ENCODE measurements around the gene CACNA1D.

CACNA1D gene

GRCh38 chr3:53707222-53707621 lies 212.8 kb downstream of the CACNA1D start:
- in situ Hi-C loops (cut with MboI; ENCODE audit: low sequenced_read_pairs), result loop anchor here (25.0 kb wide), 2 partner anchors 345 to 595 kb away; no protein-coding TSS in a partner anchor

- in situ Hi-C loops (cut with MboI; ENCODE audit: low sequenced_read_pairs), result loop anchor here (25.0 kb wide), 2 partner anchors 346 to 596 kb away; no protein-coding TSS in a partner anchor
Observed at GRCh38 chr3:53708001-53708621, 213.7 kb downstream of the CACNA1D start.

GRCh38 chr3:53709256-53709655 lies 214.8 kb downstream of the CACNA1D start:
- in situ Hi-C loops (cut with MboI; ENCODE audit: low sequenced_read_pairs), result loop anchor here (25.0 kb wide), 2 partner anchors 347 to 597 kb away; no protein-coding TSS in a partner anchor

GRCh38 chr3:53709860-53710674 lies 215.7 kb downstream of the CACNA1D start:
- in situ Hi-C loops (cut with MboI; ENCODE audit: low sequenced_read_pairs), result loop anchor here (25.0 kb wide), 2 partner anchors 348 to 598 kb away; no protein-coding TSS in a partner anchor

- in situ Hi-C loops (cut with MboI; ENCODE audit: low sequenced_read_pairs), result loop anchor here (25.0 kb wide), 2 partner anchors 349 to 599 kb away; no protein-coding TSS in a partner anchor
Observed at GRCh38 chr3:53711387-53711786, 217.0 kb downstream of the CACNA1D start.

- in situ Hi-C loops (cut with MboI; ENCODE audit: low sequenced_read_pairs), result loop anchor here (25.0 kb wide), 2 partner anchors 351 to 601 kb away; no protein-coding TSS in a partner anchor
Observed at GRCh38 chr3:53712817-53713388, 218.5 kb downstream of the CACNA1D start.

GRCh38 chr3:53713626-53714025 lies 219.2 kb downstream of the CACNA1D start:
- in situ Hi-C loops (cut with MboI; ENCODE audit: low sequenced_read_pairs), result loop anchor here (25.0 kb wide), 2 partner anchors 351 to 601 kb away; no protein-coding TSS in a partner anchor

- in situ Hi-C loops (cut with MboI; ENCODE audit: low sequenced_read_pairs), result loop anchor here (25.0 kb wide), 2 partner anchors 354 to 604 kb away; no protein-coding TSS in a partner anchor
Observed at GRCh38 chr3:53715815-53716483, 221.5 kb downstream of the CACNA1D start.

GRCh38 chr3:53716998-53717397 lies 222.6 kb downstream of the CACNA1D start:
- in situ Hi-C loops (cut with MboI; ENCODE audit: low sequenced_read_pairs), result loop anchor here (25.0 kb wide), 2 partner anchors 355 to 605 kb away; no protein-coding TSS in a partner anchor

GRCh38 chr3:53718462-53718861 lies 224.1 kb downstream of the CACNA1D start:
- in situ Hi-C loops (cut with MboI; ENCODE audit: low sequenced_read_pairs), result loop anchor here (25.0 kb wide), 2 partner anchors 356 to 606 kb away; no protein-coding TSS in a partner anchor

GRCh38 chr3:53719796-53720195 lies 225.4 kb downstream of the CACNA1D start:
- in situ Hi-C loops (cut with MboI; ENCODE audit: low sequenced_read_pairs), result loop anchor here (25.0 kb wide), 2 partner anchors 357 to 607 kb away; no protein-coding TSS in a partner anchor

GRCh38 chr3:53721187-53722119 lies 227.0 kb downstream of the CACNA1D start:
- in situ Hi-C loops (cut with MboI; ENCODE audit: low sequenced_read_pairs), result loop anchor here (25.0 kb wide), 2 partner anchors 359 to 609 kb away; no protein-coding TSS in a partner anchor

GRCh38 chr3:53724566-53724965 lies 230.2 kb downstream of the CACNA1D start:
- in situ Hi-C loops (cut with MboI; ENCODE audit: low sequenced_read_pairs), result loop anchor here (25.0 kb wide), 2 partner anchors 362 to 612 kb away; no protein-coding TSS in a partner anchor

- in situ Hi-C loops (cut with MboI; ENCODE audit: low sequenced_read_pairs), result no loop called here
Observed at GRCh38 chr3:53725387-53725995, 231.1 kb downstream of the CACNA1D start.

GRCh38 chr3:53726643-53727042 lies 232.2 kb downstream of the CACNA1D start:
- in situ Hi-C loops (cut with MboI; ENCODE audit: low sequenced_read_pairs), result no loop called here

GRCh38 chr3:53728606-53729005 lies 234.2 kb downstream of the CACNA1D start:
- in situ Hi-C loops (cut with MboI; ENCODE audit: low sequenced_read_pairs), result no loop called here

GRCh38 chr3:53729159-53729558 lies 234.7 kb downstream of the CACNA1D start:
- in situ Hi-C loops (cut with MboI; ENCODE audit: low sequenced_read_pairs), result no loop called here

GRCh38 chr3:53729618-53730017 lies 235.2 kb downstream of the CACNA1D start:
- in situ Hi-C loops (cut with MboI; ENCODE audit: low sequenced_read_pairs), result no loop called here

GRCh38 chr3:53730576-53730975 lies 236.2 kb downstream of the CACNA1D start:
- in situ Hi-C loops (cut with MboI; ENCODE audit: low sequenced_read_pairs), result no loop called here
